K562 (cell line): ENCODE results near the gene MPV17L2. TPM values are rescaled to one million over a fixed set of nuclear protein-coding genes. Genes with fewer than 3 reads are reported as not detected.

Experiments used
- ATAC-seq: fragments of 200-7000 bp; cut with Tn5 transposase; 3 replicates; pipeline ENCODE4 v1.9.1; 2020; ENCODE audit warnings: moderate library complexity
- BruUV-seq: library from RNA; stranded (reverse); fragments of 400-500 nt; replicated peaks from 2 replicates; lab custom pipeline; 2021; lab: Mats Ljungman, UMichigan
- CTCF ChIA-PET: fragments of 300-600 bp; formaldehyde crosslinking; extraction: SDS; loops from one replicate; lab custom pipeline; 2021; ENCODE audit warnings: low intra/inter-chr PET ratio; lab: Yijun Ruan, JAX
- POLR2A ChIA-PET: fragments of 300-600, 350-650 bp; sonication (Branson Sonifier 250); formaldehyde crosslinking; extraction: SDS; loops from one replicate; lab custom pipeline; 2021; ENCODE audit warnings: antibody characterized with exemption, inconsistent platforms; lab: Yijun Ruan, JAX
- DNase-seq, 4 experiments: peaks; one replicate each; pipeline versions ENCODE4 v3.0.0 to v3.0.0-alpha.2; 2011 to 2018; ENCODE audit warnings: low spot score in 3 of 4, mixed read lengths in 3 of 4; ENCODE audit errors: extremely low read depth in 1 of 4
- FAIRE-seq: peaks from 2 replicates; lab custom pipeline; 2011; peaks lifted over from hg19 to GRCh38; lab: Jason Lieb, UNC
- H2AFZ ChIP-seq: 2 replicates; pipeline ENCODE4 v1.6.0; 2011; ENCODE audit warnings: low read depth, low read length, control low read depth, inconsistent platforms
- H3K27ac ChIP-seq: fragments of 200-600 bp; 3 replicates; pipeline ENCODE4 v1.8.0; 2011; ENCODE audit warnings: low read depth, mild to moderate bottlenecking, control low read depth, inconsistent platforms, low read length, moderate library complexity, mixed read lengths; ENCODE audit errors: extremely low read depth
- H3K27me3 ChIP-seq, 2 experiments: fragments of 300-600 bp in 1 of 2; 2 replicates in 1 of 2; 3 replicates in 1 of 2; pipeline versions ENCODE4 v1.6.0 to v1.8.0; 2011; ENCODE audit warnings: inconsistent platforms in 2 of 2, low read length in 2 of 2, mild to moderate bottlenecking in 1 of 2, mixed read lengths in 1 of 2, moderate library complexity in 1 of 2; ENCODE audit not compliant: control insufficient read depth in 2 of 2, insufficient read depth in 2 of 2
- H3K36me3 ChIP-seq: fragments of 300-600 bp; 3 replicates; pipeline ENCODE4 v1.8.0; 2011; ENCODE audit warnings: mild to moderate bottlenecking, low read length, inconsistent platforms; ENCODE audit not compliant: control insufficient read depth, insufficient read depth
- H3K4me1 ChIP-seq, 2 experiments: fragments of 200-600 bp in 1 of 2; replicated peaks in 1 of 2; 2 replicates in 1 of 2; 3 replicates in 1 of 2; pipeline versions ENCODE4 v1.5.1 to v1.8.0; 2011; ENCODE audit warnings: inconsistent platforms in 2 of 2, low read length in 2 of 2, mild to moderate bottlenecking in 1 of 2, mixed read lengths in 1 of 2, moderate library complexity in 1 of 2; ENCODE audit not compliant: control insufficient read depth in 2 of 2, insufficient read depth in 2 of 2
- H3K4me2 ChIP-seq: 2 replicates; pipeline ENCODE4 v1.6.1; 2011; ENCODE audit warnings: low read length, control low read depth, inconsistent platforms, mixed read lengths; ENCODE audit not compliant: insufficient read depth
- H3K4me3 ChIP-seq: fragments of 200-600 bp; sonication (generic), shearing (Covaris generic); 2 replicates; pipeline ENCODE4 v1.5.1; 2016; ENCODE audit warnings: control low read depth, inconsistent platforms
- H3K79me2 ChIP-seq: fragments of 200-600 bp; 3 replicates; pipeline ENCODE4 v1.8.0; 2011; ENCODE audit warnings: low read length, inconsistent platforms; ENCODE audit not compliant: control insufficient read depth, insufficient read depth
- H3K9ac ChIP-seq, 2 experiments: 2 replicates each; pipeline versions ENCODE4 v1.6.0 to v1.6.1; 2011; ENCODE audit warnings: low read depth in 2 of 2, low read length in 2 of 2, control low read depth in 1 of 2, inconsistent platforms in 1 of 2, mild to moderate bottlenecking in 1 of 2, mixed read lengths in 1 of 2; ENCODE audit not compliant: insufficient read depth in 1 of 2
- H3K9me1 ChIP-seq: one replicate; pipeline ENCODE4 v1.6.0; 2011; ENCODE audit warnings: inconsistent platforms, mild to moderate bottlenecking, low read length, moderate library complexity; ENCODE audit not compliant: control insufficient read depth, insufficient read depth
- H3K9me3 ChIP-seq: replicated peaks from 2 replicates; pipeline ENCODE4 v1.5.1; 2011; ENCODE audit warnings: low read depth, low read length, inconsistent platforms; ENCODE audit not compliant: control insufficient read depth, insufficient read depth
- H4K20me1 ChIP-seq: replicated peaks from 2 replicates; pipeline ENCODE4 v1.6.1; 2011; ENCODE audit warnings: low read length, inconsistent platforms, mixed read lengths; ENCODE audit not compliant: control insufficient read depth, insufficient read depth
- E2F6 ChIP-seq, 2 experiments: IDR thresholded peaks; 2 replicates each; pipeline ENCODE4 v1.6.1; 2011; ENCODE audit warnings: borderline replicate concordance in 1 of 2, control low read depth in 1 of 2, low read depth in 1 of 2, low read length in 1 of 2, mild to moderate bottlenecking in 1 of 2, mixed read lengths in 1 of 2, moderate library complexity in 1 of 2; ENCODE audit not compliant: insufficient read depth in 1 of 2, insufficient read length in 1 of 2, poor library complexity in 1 of 2, severe bottlenecking in 1 of 2; ENCODE audit errors: extremely low read depth in 1 of 2
- HDAC1 ChIP-seq, 2 experiments: fragments of 450-650 bp; IDR thresholded peaks; 2 replicates each; pipeline ENCODE4 v1.6.1; 2016 to 2017; ENCODE audit warnings: inconsistent platforms in 1 of 2, mild to moderate bottlenecking in 1 of 2, moderate library complexity in 1 of 2
- HMBOX1 ChIP-seq: sonication (generic); IDR thresholded peaks from 2 replicates; pipeline ENCODE4 v1.6.1; 2016
- HSF4 ChIP-seq: fragments of 250-450 bp; sonication (Bioruptor Pico); IDR thresholded peaks from 2 replicates; pipeline ENCODE4 v2.1.2; 2022; ENCODE audit warnings: mild to moderate bottlenecking, moderate library complexity, borderline replicate concordance
- MCM2 ChIP-seq: fragments of 450-650 bp; IDR thresholded peaks from 2 replicates; pipeline ENCODE4 v1.6.1; 2017; ENCODE audit warnings: low read depth, mild to moderate bottlenecking
- POLR2B ChIP-seq: fragments of 450-650 bp; IDR thresholded peaks from 2 replicates; pipeline ENCODE4 v1.6.1; 2018; ENCODE audit warnings: low read depth; ENCODE audit not compliant: partially characterized antibody
- POU5F1 ChIP-seq: fragments of 150-350 bp; IDR thresholded peaks from 2 replicates; pipeline ENCODE4 v1.6.1; 2014; ENCODE audit warnings: borderline replicate concordance, low read length, low read depth, mild to moderate bottlenecking; ENCODE audit not compliant: partially characterized antibody
- SMAD3 ChIP-seq: fragments of 450-650 bp; formaldehyde crosslinking; conservative IDR thresholded peaks from 2 replicates; pipeline ENCODE4 v1.4.0; 2020; ENCODE audit warnings: mild to moderate bottlenecking
- SMAD4 ChIP-seq: fragments of 250-450 bp; sonication (Bioruptor Pico); conservative IDR thresholded peaks from 2 replicates; pipeline ENCODE4 v1.8.0; 2021; ENCODE audit warnings: inconsistent platforms, mild to moderate bottlenecking, moderate library complexity
- WGBS: fragments of 100-300 bp; shearing (Covaris generic); methylation state at CpG from one replicate; pipeline ENCODE4 v1.1.6; 2016; ENCODE audit warnings: low coverage, mixed read lengths; ENCODE audit not compliant: insufficient coverage; ENCODE audit errors: missing lambda C conversion rate; 5-methylcytosine and 5-hydroxymethylcytosine counted together
- in situ Hi-C: fragments of 300-500 bp; cut with MboI; formaldehyde crosslinking; loops from 4 replicates; pipeline ENCODE4 v1.15.0; 2018; ENCODE audit warnings: inconsistent platforms, mixed read lengths
- intact Hi-C: fragments of 100-400 bp; cut with micrococcal nuclease; formaldehyde crosslinking; loops from 2 replicates; pipeline ENCODE4 v1.14.2; 2022
- polyA plus RNA-seq, 8 experiments: library from polyadenylated mRNA; depleted of rRNA in 4 of 8; stranded (reverse) in 5 of 8; unstranded in 3 of 8; fragments of >200 nt; fragmentation: Nextera tagmentation in 2 of 8; fragmentation: Illumina TruSeq in 1 of 8; extraction: Ambion mirVana in 2 of 8; extraction: Trizol in 1 of 8; gene quantifications; 2 replicates each; pipeline versions ENCODE4 v1.2.1 to v1.2.3, GENCODE V29; 2011 to 2014; ENCODE audit warnings: inconsistent platforms in 1 of 8, missing spikeins in 1 of 8
- total RNA-seq, 7 experiments: library from RNA; depleted of rRNA in 6 of 7; stranded (reverse); fragments of >200 nt in 6 of 7; fragmentation: Illumina TruSeq in 2 of 7; extraction: Trizol in 2 of 7; gene quantifications; 2 replicates each; pipeline versions ENCODE4 v1.2.1 to v1.2.3, GENCODE V29; 2011 to 2021; ENCODE audit warnings: low replicate concordance in 1 of 7
- TF ChIP-seq, protein P1 (sequence below): fragments of 450-650 bp; IDR thresholded peaks from 2 replicates; pipeline ENCODE4 v1.6.1; 2016; ENCODE audit warnings: borderline replicate concordance
- TF ChIP-seq, protein P2 (sequence below), 2 experiments: IDR thresholded peaks; 2 replicates each; pipeline ENCODE4 v1.6.1; 2012; ENCODE audit warnings: improper control_type of control experiment in 2 of 2, low read depth in 2 of 2, low read length in 2 of 2, borderline replicate concordance in 1 of 2

Gene MPV17L2
- total and polyA plus RNA-seq, 9 of the 15 experiments (the other 6 are each of a cell fraction or from before 2014, with no cell fraction given) = 10.6 to 60.2 (median 28.5) TPM

DNA sequence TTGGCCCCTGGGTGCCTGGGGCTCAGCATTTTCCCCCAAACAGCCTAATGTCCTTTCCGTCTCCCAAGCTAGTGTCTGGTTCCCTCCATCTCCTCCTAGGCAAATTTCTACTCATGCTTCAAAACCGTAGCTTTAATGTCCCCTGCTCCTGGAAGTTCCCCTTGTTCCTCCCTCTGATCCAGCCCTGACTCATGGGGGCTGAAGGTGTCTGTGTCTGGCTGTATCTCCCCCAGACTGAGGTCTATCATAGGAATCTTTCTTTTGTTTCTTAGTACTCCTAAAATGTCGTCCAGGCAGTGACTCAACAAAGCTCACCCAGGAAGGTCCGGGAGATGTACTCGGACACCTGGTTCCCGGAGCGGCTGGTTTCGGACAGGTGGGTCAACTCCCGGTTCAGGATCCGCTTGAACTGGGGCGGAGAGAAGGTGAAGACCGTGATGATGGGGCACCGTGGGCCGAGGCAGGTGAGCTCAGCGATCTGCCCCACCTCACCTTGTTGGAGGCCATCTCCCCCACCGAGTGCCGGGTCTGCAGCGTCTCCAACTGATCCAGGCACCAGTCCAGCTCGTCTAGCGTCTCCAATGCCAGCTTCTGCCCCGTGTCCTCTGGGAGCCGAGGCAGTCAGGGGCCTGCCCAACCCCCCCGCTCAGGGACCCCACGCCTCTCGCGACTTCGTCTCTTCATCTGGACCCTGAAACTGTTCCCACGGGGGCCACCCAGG lies 27.1 kb downstream of the MPV17L2 start:
- FAIRE-seq (no peak), ATAC-seq (no peak), DNase-seq (no peak)
- H4K20me1 ChIP-seq = no peaks in the 10 kb centered on the region
- H3K27ac ChIP-seq = no peak overlapping the region
- intact Hi-C loops = no loop called here
- 0 out of 2 replicates have a peak overlapping the region, but pooled peaks have one; percentile 12 for H3K4me2 ChIP-seq
- POLR2A ChIA-PET = interaction anchor here (0.6 to 1.2 kb wide), 3 partner anchors 59 to 687 kb away, joined by 3 to 6 read pairs (median 3); no protein-coding TSS in a partner anchor
- no TSS peak for BruUV-seq
- no peaks in the 10 kb centered on the region for H3K9me3 ChIP-seq
- H3K9ac ChIP-seq = peak overlapping the region in 1 of 2 experiments; percentile 78; a peak in 2 of 4 replicates
- peak overlapping the region; percentile 57; the same call in 1 of the 2 replicates for H2AFZ ChIP-seq
- H3K79me2 ChIP-seq = no peaks in the 10 kb centered on the region
- H3K27me3 ChIP-seq = no peaks in the 10 kb centered on the region
- CTCF ChIA-PET = no interaction called here
- H3K36me3 ChIP-seq = no peaks in the 10 kb centered on the region
- in situ Hi-C loops = no loop called here
- peaks cover 20 to 52% of the 10 kb centered on the region in 2 experiments; a peak in 4 of 5 replicates for H3K4me1 ChIP-seq
- 50% methylated on average over 25 of the region's 28 CpGs for WGBS
- TF ChIP-seq MCM2 (no peak), HDAC1 (IDR thresholded peaks at IDR 0.05) (no peak), HMBOX1 (no peak), E2F6 (IDR thresholded peaks at IDR 0.05; ENCODE audit: borderline replicate concordance in 1 of 2, extremely low read depth in 1 of 2, insufficient read depth in 1 of 2, insufficient read length in 1 of 2, low read depth in 1 of 2, low read length in 1 of 2, poor library complexity in 1 of 2, severe bottlenecking in 1 of 2) (no peak), POLR2B (no peak), HSF4 (CRISPR knock-in tag) (no peak), SMAD4 (CRISPR knock-in tag) (no peak), SMAD3 (CRISPR knock-in tag) (no peak), POU5F1 (no peak)
- TF ChIP-seq, protein P1, sequence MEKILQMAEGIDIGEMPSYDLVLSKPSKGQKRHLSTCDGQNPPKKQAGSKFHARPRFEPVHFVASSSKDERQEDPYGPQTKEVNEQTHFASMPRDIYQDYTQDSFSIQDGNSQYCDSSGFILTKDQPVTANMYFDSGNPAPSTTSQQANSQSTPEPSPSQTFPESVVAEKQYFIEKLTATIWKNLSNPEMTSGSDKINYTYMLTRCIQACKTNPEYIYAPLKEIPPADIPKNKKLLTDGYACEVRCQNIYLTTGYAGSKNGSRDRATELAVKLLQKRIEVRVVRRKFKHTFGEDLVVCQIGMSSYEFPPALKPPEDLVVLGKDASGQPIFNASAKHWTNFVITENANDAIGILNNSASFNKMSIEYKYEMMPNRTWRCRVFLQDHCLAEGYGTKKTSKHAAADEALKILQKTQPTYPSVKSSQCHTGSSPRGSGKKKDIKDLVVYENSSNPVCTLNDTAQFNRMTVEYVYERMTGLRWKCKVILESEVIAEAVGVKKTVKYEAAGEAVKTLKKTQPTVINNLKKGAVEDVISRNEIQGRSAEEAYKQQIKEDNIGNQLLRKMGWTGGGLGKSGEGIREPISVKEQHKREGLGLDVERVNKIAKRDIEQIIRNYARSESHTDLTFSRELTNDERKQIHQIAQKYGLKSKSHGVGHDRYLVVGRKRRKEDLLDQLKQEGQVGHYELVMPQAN = no peak
- TF ChIP-seq, protein P2, sequence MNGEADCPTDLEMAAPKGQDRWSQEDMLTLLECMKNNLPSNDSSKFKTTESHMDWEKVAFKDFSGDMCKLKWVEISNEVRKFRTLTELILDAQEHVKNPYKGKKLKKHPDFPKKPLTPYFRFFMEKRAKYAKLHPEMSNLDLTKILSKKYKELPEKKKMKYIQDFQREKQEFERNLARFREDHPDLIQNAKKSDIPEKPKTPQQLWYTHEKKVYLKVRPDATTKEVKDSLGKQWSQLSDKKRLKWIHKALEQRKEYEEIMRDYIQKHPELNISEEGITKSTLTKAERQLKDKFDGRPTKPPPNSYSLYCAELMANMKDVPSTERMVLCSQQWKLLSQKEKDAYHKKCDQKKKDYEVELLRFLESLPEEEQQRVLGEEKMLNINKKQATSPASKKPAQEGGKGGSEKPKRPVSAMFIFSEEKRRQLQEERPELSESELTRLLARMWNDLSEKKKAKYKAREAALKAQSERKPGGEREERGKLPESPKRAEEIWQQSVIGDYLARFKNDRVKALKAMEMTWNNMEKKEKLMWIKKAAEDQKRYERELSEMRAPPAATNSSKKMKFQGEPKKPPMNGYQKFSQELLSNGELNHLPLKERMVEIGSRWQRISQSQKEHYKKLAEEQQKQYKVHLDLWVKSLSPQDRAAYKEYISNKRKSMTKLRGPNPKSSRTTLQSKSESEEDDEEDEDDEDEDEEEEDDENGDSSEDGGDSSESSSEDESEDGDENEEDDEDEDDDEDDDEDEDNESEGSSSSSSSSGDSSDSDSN (IDR thresholded peaks at IDR 0.05; ENCODE audit: borderline replicate concordance in 1 of 2, low read depth in 2 of 2, low read length in 2 of 2) = no peak
- H3K9me1 ChIP-seq = no peaks in the 10 kb centered on the region
- no peak overlapping the region for H3K4me3 ChIP-seq
